H1 (cell line): Measurements from ENCODE around the gene UCN.

Source experiments
- KDM4A ChIP-seq: IDR thresholded peaks from one replicate; pipeline ENCODE4 v1.7.1; 2012; ENCODE audit warnings: low read depth, mild to moderate bottlenecking, moderate library complexity, low read length, inconsistent platforms; ENCODE audit not compliant: severe bottlenecking
- POLR2A ChIP-seq, 2 experiments: IDR thresholded peaks; 1 replicate in 1 of 2; 2 replicates in 1 of 2; pipeline ENCODE4 v1.6.1; 2011; ENCODE audit warnings: low read depth in 2 of 2, low read length in 2 of 2, mild to moderate bottlenecking in 2 of 2; ENCODE audit errors: control extremely low read depth in 1 of 2
- POLR2AphosphoS5 ChIP-seq: IDR thresholded peaks from 2 replicates; pipeline ENCODE4 v1.6.1; 2011; ENCODE audit warnings: low read depth, low read length
- RFX5 ChIP-seq: IDR thresholded peaks from 2 replicates; pipeline ENCODE4 v1.6.1; 2011; ENCODE audit warnings: low read depth, low read length, improper control_type of control experiment, borderline replicate concordance
- RXRA ChIP-seq: IDR thresholded peaks from 2 replicates; pipeline ENCODE4 v1.6.1; 2011; ENCODE audit warnings: low read depth, mild to moderate bottlenecking, low read length, moderate library complexity; ENCODE audit not compliant: insufficient read depth
- TEAD4 ChIP-seq: IDR thresholded peaks from 2 replicates; pipeline ENCODE4 v1.6.1; 2012; ENCODE audit warnings: low read depth, low read length, inconsistent platforms, mixed read lengths
- YY1 ChIP-seq: IDR thresholded peaks from 2 replicates; pipeline ENCODE4 v1.6.1; 2011; ENCODE audit warnings: low read depth, mild to moderate bottlenecking, low read length
- TF ChIP-seq, protein P1 (sequence below), 3 experiments: IDR thresholded peaks; 1 replicate in 2 of 3; 2 replicates in 1 of 3; pipeline versions ENCODE4 v1.5.1 to v1.6.1; 2011; ENCODE audit warnings: low read length in 3 of 3, mild to moderate bottlenecking in 3 of 3, inconsistent platforms in 2 of 3, low read depth in 1 of 3, moderate library complexity in 1 of 3; ENCODE audit not compliant: insufficient read depth in 1 of 3; ENCODE audit errors: control extremely low read depth in 1 of 3

DNA sequence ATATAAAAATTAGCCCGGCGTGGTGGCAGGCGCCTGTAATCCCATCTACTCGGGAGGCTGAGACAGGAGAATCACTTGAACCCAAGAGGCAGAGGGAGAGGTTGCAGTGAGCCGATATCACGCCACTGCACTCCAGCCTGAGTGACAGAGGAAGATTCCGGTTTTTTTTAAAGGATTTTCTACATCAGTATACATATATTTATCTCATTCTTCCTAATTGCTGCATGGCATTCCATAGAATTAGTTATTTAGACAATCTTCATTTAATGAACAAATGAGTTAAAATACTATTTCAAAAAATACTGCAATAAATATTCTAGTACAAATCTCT lies 46.3 kb upstream of the UCN start:
- TF ChIP-seq POLR2A (IDR thresholded peaks at IDR 0.05; ENCODE audit: control extremely low read depth in 1 of 2, low read depth in 2 of 2, low read length in 2 of 2) (no peak), YY1 (no peak), KDM4A (no peak), RFX5 (no peak), RXRA (no peak), POLR2AphosphoS5 (no peak), TEAD4 (no peak)
- TF ChIP-seq, protein P1, sequence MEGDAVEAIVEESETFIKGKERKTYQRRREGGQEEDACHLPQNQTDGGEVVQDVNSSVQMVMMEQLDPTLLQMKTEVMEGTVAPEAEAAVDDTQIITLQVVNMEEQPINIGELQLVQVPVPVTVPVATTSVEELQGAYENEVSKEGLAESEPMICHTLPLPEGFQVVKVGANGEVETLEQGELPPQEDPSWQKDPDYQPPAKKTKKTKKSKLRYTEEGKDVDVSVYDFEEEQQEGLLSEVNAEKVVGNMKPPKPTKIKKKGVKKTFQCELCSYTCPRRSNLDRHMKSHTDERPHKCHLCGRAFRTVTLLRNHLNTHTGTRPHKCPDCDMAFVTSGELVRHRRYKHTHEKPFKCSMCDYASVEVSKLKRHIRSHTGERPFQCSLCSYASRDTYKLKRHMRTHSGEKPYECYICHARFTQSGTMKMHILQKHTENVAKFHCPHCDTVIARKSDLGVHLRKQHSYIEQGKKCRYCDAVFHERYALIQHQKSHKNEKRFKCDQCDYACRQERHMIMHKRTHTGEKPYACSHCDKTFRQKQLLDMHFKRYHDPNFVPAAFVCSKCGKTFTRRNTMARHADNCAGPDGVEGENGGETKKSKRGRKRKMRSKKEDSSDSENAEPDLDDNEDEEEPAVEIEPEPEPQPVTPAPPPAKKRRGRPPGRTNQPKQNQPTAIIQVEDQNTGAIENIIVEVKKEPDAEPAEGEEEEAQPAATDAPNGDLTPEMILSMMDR (IDR thresholded peaks at IDR 0.05; ENCODE audit: control extremely low read depth in 1 of 3, insufficient read depth in 1 of 3, low read depth in 1 of 3, low read length in 3 of 3) = no peak
